Neural cell (in vitro differentiated cells): ENCODE data around the gene PPFIA3.

Experiments used
- CTCF ChIP-seq: fragments of 450-650 bp; IDR thresholded peaks from 2 replicates; pipeline ENCODE4 v1.5.1; 2014; ENCODE audit warnings: antibody characterized with exemption, mild to moderate bottlenecking, moderate library complexity; ENCODE audit not compliant: poor library complexity, severe bottlenecking
- EZH2 ChIP-seq: fragments of 200-600, 300-800 bp; shearing (Covaris generic), sonication (generic); IDR thresholded peaks from 2 replicates; pipeline ENCODE4 v1.6.1; 2014; ENCODE audit warnings: antibody characterized with exemption, low read length, borderline replicate concordance, mild to moderate bottlenecking; ENCODE audit not compliant: insufficient read depth, poor library complexity, severe bottlenecking
- MXI1 ChIP-seq: fragments of 450-650 bp; conservative IDR thresholded peaks from 2 replicates; pipeline ENCODE4 v1.6.1; 2014; ENCODE audit warnings: antibody characterized with exemption, mild to moderate bottlenecking; ENCODE audit not compliant: poor library complexity, severe bottlenecking
- RAD21 ChIP-seq: fragments of 450-650 bp; conservative IDR thresholded peaks from 2 replicates; pipeline ENCODE4 v1.6.1; 2014; ENCODE audit warnings: antibody characterized with exemption, mild to moderate bottlenecking, moderate library complexity
- REST ChIP-seq: IDR thresholded peaks from 2 replicates; pipeline ENCODE4 v1.6.1; 2012; ENCODE audit warnings: borderline replicate concordance
- TAF1 ChIP-seq: IDR thresholded peaks from 2 replicates; pipeline ENCODE4 v1.6.1; 2012; ENCODE audit warnings: low read depth

- TF ChIP-seq MXI1 (no peak), CTCF (no peak), REST (no peak), EZH2 (no peak), RAD21 (no peak), TAF1 (no peak)
These were observed 33.0 kb upstream of the PPFIA3 start for GRCh38 chr19:49086296-49086695.
